Measurements from ENCODE around the gene SV2B.

DNA sequence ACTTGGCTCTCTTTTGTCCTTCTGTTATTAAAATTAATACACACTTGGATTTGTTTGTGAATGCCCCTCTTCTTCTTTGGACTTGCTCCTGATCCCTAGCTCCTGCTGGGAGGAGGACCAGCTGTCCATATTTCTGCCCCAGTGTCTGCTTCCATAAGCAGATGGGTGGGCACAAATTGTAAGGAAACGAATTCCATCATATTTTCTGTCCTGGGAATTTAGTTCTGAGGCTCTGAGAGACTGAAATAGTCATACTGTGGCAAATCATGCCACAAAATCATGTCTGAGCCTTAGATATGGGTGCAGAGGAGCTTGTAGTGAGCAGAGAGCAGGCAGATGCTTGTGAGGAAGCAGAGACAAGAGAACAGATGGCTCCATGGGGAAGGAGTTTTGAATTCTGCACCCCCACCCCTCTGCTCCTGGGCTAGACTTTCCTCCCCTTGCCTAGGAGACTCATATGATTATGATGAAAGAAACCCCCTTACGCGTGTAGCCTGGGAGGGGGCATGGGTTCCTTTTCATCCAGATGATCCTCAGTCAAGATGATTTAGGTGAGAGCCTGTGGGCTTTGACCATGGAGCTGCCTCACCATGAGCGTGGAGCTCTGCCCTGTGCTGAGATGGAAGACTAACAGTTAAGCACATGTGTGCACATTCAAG lies 50.6 kb downstream of the SV2B start:
- TF ChIP-seq, protein P1, sequence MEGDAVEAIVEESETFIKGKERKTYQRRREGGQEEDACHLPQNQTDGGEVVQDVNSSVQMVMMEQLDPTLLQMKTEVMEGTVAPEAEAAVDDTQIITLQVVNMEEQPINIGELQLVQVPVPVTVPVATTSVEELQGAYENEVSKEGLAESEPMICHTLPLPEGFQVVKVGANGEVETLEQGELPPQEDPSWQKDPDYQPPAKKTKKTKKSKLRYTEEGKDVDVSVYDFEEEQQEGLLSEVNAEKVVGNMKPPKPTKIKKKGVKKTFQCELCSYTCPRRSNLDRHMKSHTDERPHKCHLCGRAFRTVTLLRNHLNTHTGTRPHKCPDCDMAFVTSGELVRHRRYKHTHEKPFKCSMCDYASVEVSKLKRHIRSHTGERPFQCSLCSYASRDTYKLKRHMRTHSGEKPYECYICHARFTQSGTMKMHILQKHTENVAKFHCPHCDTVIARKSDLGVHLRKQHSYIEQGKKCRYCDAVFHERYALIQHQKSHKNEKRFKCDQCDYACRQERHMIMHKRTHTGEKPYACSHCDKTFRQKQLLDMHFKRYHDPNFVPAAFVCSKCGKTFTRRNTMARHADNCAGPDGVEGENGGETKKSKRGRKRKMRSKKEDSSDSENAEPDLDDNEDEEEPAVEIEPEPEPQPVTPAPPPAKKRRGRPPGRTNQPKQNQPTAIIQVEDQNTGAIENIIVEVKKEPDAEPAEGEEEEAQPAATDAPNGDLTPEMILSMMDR (IDR thresholded peaks at IDR 0.05), result no peak
- TF ChIP-seq POLR2AphosphoS5 (IDR thresholded peaks at IDR 0.05), result no peak

All from transverse colon (tissue), 4 donors.